Suprapubic skin (tissue), 4 donors: Measurements from ENCODE around the gene IPPK. TPM values are rescaled to one million over a fixed set of nuclear protein-coding genes. Genes with fewer than 3 reads are reported as not detected.

Experiments used
- DNase-seq, 2 donors: peaks; one replicate each; pipeline ENCODE4 v3.0.0-alpha.2; 2019; ENCODE audit warnings: low spot score in 2 of 2
- H3K27ac ChIP-seq: fragments of 200-600 bp; sonication (generic); one replicate; pipeline ENCODE4 v1.5.1; 2019
- H3K27me3 ChIP-seq: fragments of 200-600 bp; sonication (generic); one replicate; pipeline ENCODE4 v1.5.1; 2019
- H3K36me3 ChIP-seq: fragments of 200-600 bp; sonication (generic); one replicate; pipeline ENCODE4 v1.5.1; 2019
- H3K4me1 ChIP-seq: fragments of 200-600 bp; sonication (generic); one replicate; pipeline ENCODE4 v1.5.1; 2019
- H3K4me3 ChIP-seq: fragments of 200-600 bp; sonication (generic); one replicate; pipeline ENCODE4 v1.5.1; 2019; ENCODE audit warnings: mild to moderate bottlenecking
- H3K9me3 ChIP-seq: fragments of 200-600 bp; sonication (generic); one replicate; pipeline ENCODE4 v1.5.1; 2019
- EP300 ChIP-seq: sonication (generic); formaldehyde crosslinking; IDR thresholded peaks from one replicate; pipeline ENCODE4 v1.6.1; 2017; ENCODE audit warnings: antibody characterized with exemption
- POLR2A ChIP-seq, 2 donors: fragments of 450-650 bp; IDR thresholded peaks; one replicate each; pipeline ENCODE4 v1.6.1; 2017; ENCODE audit warnings: antibody characterized with exemption in 2 of 2, mild to moderate bottlenecking in 2 of 2, moderate library complexity in 2 of 2
- POLR2AphosphoS5 ChIP-seq, 3 donors: sonication (generic); formaldehyde crosslinking; IDR thresholded peaks; one replicate each; pipeline ENCODE4 v1.6.1; 2017; ENCODE audit warnings: antibody characterized with exemption in 3 of 3
- WGBS: methylation state at CpG from one replicate; pipeline ENCODE4 v1.1.5; 2018; 5-methylcytosine and 5-hydroxymethylcytosine counted together
- total RNA-seq, 4 donors: library from RNA; depleted of rRNA; stranded (reverse); fragments of >200 nt; gene quantifications; one replicate each; pipeline ENCODE4 v1.1.0, GENCODE V29; 2016
- TF ChIP-seq, protein P1 (sequence below), 2 donors: fragments of 200-600 bp in 1 of 2; fragments of 450-650 bp in 1 of 2; sonication (generic) in 1 of 2; IDR thresholded peaks; one replicate each; pipeline ENCODE4 v1.5.1; 2016 to 2019; ENCODE audit warnings: antibody characterized with exemption in 2 of 2, mild to moderate bottlenecking in 1 of 2, moderate library complexity in 1 of 2

The IPPK gene
- total RNA-seq, 4 donors from 2014 or later = 45.0 to 53.6 (median 50.0) TPM

DNA sequence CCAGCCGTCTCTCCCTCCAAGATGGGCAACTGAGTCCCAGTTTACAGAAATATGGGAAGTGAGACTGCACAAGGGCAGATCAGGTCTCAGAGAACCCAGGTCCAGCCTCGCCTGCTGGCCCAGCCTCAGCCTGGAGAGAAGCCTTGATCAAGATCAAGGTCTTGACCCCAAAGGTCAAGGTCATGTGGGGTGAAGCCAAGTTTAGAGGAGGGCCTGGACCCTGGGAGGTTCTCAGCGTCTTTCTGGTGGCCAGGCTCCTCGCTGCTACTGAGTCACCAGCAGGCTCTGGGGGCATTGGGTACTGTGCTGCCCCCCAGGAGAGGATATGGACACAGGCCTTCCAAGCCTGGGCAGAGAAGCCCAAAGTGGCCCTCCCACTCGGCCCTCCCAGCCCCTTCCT lies 8.8 kb downstream of the IPPK start:
- peak in 1 of 2 donors; percentile 46 for DNase-seq
- Histone ChIP-seq H3K9me3 (no peaks in the 10 kb centered on the region), H3K27me3 (no peaks in the 10 kb centered on the region), H3K4me1 (peaks cover 84% of the 10 kb centered on the region), H3K36me3 (peaks cover 18% of the 10 kb centered on the region), H3K4me3 (no peak overlapping the region), H3K27ac (no peak overlapping the region)
- 90% methylated on average over 5 of the region's 5 CpGs for WGBS
- TF ChIP-seq POLR2AphosphoS5 (IDR thresholded peaks at IDR 0.05) = no peak
- no peak for TF ChIP-seq EP300
- TF ChIP-seq, protein P1, sequence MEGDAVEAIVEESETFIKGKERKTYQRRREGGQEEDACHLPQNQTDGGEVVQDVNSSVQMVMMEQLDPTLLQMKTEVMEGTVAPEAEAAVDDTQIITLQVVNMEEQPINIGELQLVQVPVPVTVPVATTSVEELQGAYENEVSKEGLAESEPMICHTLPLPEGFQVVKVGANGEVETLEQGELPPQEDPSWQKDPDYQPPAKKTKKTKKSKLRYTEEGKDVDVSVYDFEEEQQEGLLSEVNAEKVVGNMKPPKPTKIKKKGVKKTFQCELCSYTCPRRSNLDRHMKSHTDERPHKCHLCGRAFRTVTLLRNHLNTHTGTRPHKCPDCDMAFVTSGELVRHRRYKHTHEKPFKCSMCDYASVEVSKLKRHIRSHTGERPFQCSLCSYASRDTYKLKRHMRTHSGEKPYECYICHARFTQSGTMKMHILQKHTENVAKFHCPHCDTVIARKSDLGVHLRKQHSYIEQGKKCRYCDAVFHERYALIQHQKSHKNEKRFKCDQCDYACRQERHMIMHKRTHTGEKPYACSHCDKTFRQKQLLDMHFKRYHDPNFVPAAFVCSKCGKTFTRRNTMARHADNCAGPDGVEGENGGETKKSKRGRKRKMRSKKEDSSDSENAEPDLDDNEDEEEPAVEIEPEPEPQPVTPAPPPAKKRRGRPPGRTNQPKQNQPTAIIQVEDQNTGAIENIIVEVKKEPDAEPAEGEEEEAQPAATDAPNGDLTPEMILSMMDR (IDR thresholded peaks at IDR 0.05) = no peak
- no peak for TF ChIP-seq POLR2A (IDR thresholded peaks at IDR 0.05)

DNA sequence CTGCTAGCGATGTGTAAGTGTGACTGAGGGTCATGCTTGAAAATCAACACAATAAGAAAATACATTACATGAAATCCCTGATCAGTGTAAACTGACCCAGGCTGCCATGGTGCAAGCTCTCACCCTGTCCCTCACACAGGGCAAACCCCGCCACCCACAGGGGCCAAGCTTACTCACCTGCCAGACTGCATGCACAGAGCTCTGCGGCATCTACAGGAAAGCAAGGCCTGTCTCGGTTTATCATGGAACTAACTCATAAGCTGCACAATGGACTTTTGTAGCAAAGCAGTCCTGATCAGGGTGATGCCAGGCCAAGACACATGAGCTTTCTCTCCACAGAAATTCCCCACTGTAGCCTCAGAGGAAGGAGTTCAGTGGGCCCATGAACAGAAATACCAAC lies 9.7 kb downstream of the IPPK start:
- TF ChIP-seq POLR2AphosphoS5 (IDR thresholded peaks at IDR 0.05) = no peak
- no peak for TF ChIP-seq EP300
- TF ChIP-seq POLR2A (IDR thresholded peaks at IDR 0.05) = no peak
- TF ChIP-seq, protein P1 (IDR thresholded peaks at IDR 0.05) = no peak

DNA sequence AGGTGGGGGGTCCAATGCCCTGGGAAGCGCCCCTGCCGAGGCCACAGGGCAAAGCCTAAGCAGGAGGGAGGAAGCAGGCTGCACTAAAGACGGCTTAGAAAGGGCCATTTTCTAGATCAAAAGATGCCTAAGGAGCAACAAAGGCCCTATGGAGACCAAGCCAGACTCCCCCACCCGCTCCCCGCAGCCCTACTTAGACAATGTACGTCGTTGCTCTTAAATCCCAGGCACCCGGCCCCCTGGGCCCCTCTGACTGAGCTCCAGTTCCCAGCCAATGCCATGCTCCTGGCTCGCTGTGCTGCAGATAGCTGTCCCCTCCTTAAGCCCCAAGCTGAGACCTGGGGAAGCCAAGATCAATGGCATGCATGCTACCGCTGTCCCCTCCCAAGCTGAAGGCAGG lies 10.3 kb downstream of the IPPK start:
- TF ChIP-seq POLR2A (IDR thresholded peaks at IDR 0.05) (no peak), EP300 (no peak), POLR2AphosphoS5 (IDR thresholded peaks at IDR 0.05) (no peak)
- TF ChIP-seq, protein P1 (IDR thresholded peaks at IDR 0.05) = no peak
- Histone ChIP-seq H3K4me3 (no peak overlapping the region), H3K27me3 (no peaks in the 10 kb centered on the region), H3K36me3 (peaks cover 18% of the 10 kb centered on the region), H3K27ac (no peak overlapping the region), H3K9me3 (no peaks in the 10 kb centered on the region), H3K4me1 (peaks cover 84% of the 10 kb centered on the region)
- WGBS = 81% methylated on average over 10 of the region's 10 CpGs
- peak in 1 of 2 donors; percentile 59 for DNase-seq

More for the DNA sequence above, 9.7 kb downstream of the IPPK start:
- H3K27me3 ChIP-seq = no peaks in the 10 kb centered on the region
- H3K4me1 ChIP-seq = peaks cover 84% of the 10 kb centered on the region
- no peaks in the 10 kb centered on the region for H3K9me3 ChIP-seq
- no peak overlapping the region for H3K4me3 ChIP-seq
- DNase-seq = peak in 1 of 2 donors; percentile 32
- no peak overlapping the region for H3K27ac ChIP-seq
- 47% methylated on average over 3 of the region's 4 CpGs for WGBS
- peaks cover 18% of the 10 kb centered on the region for H3K36me3 ChIP-seq

DNA sequence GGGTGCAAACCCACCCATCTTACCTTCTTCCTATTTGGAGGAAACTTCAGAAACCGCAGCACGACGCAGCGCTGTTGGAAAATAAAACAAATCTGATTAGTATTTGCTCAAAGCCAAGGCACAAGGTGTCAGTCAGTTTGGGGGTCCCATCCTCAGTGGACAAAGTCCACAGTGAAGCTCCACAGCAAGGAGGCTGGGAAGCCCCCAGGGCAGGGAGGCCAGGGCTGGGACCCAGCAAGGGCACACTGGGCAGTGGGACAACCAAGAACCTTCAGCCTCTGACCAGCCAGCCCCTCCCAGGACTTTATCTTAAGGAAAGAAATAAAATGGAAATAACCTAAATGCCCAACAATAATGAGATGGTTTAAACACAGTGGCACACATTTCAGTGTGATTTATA lies 11.3 kb downstream of the IPPK start:
- 95% methylated on average over 4 of the region's 4 CpGs for WGBS
- H3K27ac ChIP-seq = no peak overlapping the region
- peaks cover 85% of the 10 kb centered on the region for H3K4me1 ChIP-seq
- H3K4me3 ChIP-seq = no peak overlapping the region
- DNase-seq = peak; percentile 36 to 61
- H3K27me3 ChIP-seq = no peaks in the 10 kb centered on the region
- TF ChIP-seq, protein P1 (IDR thresholded peaks at IDR 0.05) = no peak
- no peak for TF ChIP-seq POLR2AphosphoS5 (IDR thresholded peaks at IDR 0.05)
- no peak for TF ChIP-seq EP300
- TF ChIP-seq POLR2A (IDR thresholded peaks at IDR 0.05) = no peak
- H3K9me3 ChIP-seq = no peaks in the 10 kb centered on the region
- peaks cover 15% of the 10 kb centered on the region for H3K36me3 ChIP-seq

DNA sequence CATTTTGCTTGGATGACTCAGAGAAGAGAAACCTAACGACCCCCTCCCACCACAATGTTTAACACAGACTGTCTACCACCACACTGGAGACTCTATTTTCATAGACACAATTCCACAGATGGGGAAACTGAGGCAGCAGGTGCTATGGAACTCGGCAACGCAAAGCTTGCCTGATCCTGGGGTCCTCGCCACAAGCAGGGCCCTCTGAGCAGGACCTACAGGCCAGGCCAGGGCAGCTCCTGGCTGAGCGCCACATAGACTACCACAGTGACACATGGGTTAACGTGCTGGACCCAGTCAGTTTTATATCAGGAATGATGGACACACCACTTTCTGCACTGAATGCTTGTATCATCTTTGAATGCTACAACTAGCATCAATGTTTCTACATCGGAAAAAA lies 11.8 kb downstream of the IPPK start:
- DNase-seq = peak in 1 of 2 donors; percentile 45
- Histone ChIP-seq H3K27me3 (no peaks in the 10 kb centered on the region), H3K36me3 (peaks cover 12% of the 10 kb centered on the region), H3K9me3 (no peaks in the 10 kb centered on the region), H3K4me1 (peaks cover 85% of the 10 kb centered on the region), H3K4me3 (no peak overlapping the region), H3K27ac (peak overlapping the region; percentile 96)
- TF ChIP-seq POLR2A (IDR thresholded peaks at IDR 0.05) = no peak
- no peak for TF ChIP-seq POLR2AphosphoS5 (IDR thresholded peaks at IDR 0.05)
- TF ChIP-seq, protein P1 (IDR thresholded peaks at IDR 0.05) = no peak
- TF ChIP-seq EP300 = no peak
- 95% methylated on average over 7 of the region's 7 CpGs for WGBS
